Measurements from ENCODE around the gene WWTR1. TPM values are rescaled to one million over a fixed set of nuclear protein-coding genes. Genes with fewer than 3 reads are reported as not detected.

The WWTR1 gene
- total and polyA plus RNA-seq, 2 of the 4 experiments (the other 2 are of a cell fraction), result 38.9 to 65.3 TPM

- in situ Hi-C loops (cut with MboI; ENCODE audit: low sequenced_read_pairs) (no loop called here), dilution Hi-C loops (cut with HindIII; ENCODE audit: low sequenced_read_pairs, unreplicated experiment) (loop anchor here (25.0 kb wide), 1 partner anchor 222 kb away; no protein-coding TSS in a partner anchor), intact Hi-C loops (cut with micrococcal nuclease) (no loop called here)
- WGBS, 2 experiments (ENCODE audit: extremely low coverage in 2 of 2, insufficient read length in 1 of 2), result no CpG with 5 or more reads among the region's 2 CpGs
- DNase-seq (no peak), ATAC-seq (ENCODE audit: low read depth) (no peak)
- Histone ChIP-seq H4K5ac (ENCODE audit: low read depth, low read length) (no peak overlapping the region), H2BK5ac (ENCODE audit: low read depth, low read length, poor library complexity, severe bottlenecking) (no peak overlapping the region), H3K9ac (ENCODE audit: low read depth, low read length) (no peak overlapping the region), H2AFZ (replicated peaks; ENCODE audit: low read length, poor library complexity) (no peak overlapping the region), H2BK120ac (ENCODE audit: low read depth, low read length) (no peak overlapping the region), H3K14ac (replicated peaks; ENCODE audit: low read depth, low read length) (no peak overlapping the region), H3K9me3 (ENCODE audit: control insufficient read depth, insufficient read depth, low read length) (no peaks in the 10 kb centered on the region), H4K91ac (ENCODE audit: insufficient read depth, low read depth, low read length) (no peak overlapping the region), H3K4me2 (ENCODE audit: low read depth, low read length) (no peak overlapping the region), H3K23ac (ENCODE audit: low read depth, low read length) (no peak overlapping the region), H3K27me3 (ENCODE audit: control insufficient read depth, insufficient read depth, low read length) (no peaks in the 10 kb centered on the region), H3K79me1 (ENCODE audit: low read depth in 1 of 2, low read length in 2 of 2) (peaks cover 3 to 4% of the 10 kb centered on the region in 2 experiments; a peak in 2 of 4 replicates), H3K9me1 (ENCODE audit: insufficient read depth, low read length) (0 out of 2 replicates have a peak, but pooled peaks cover 3% of the 10 kb centered on the region), H4K8ac (ENCODE audit: low read depth in 2 of 2, low read length in 2 of 2) (no peak overlapping the region), H3K36me3 (ENCODE audit: control insufficient read depth, insufficient read depth, low read length) (peaks cover 10% of the 10 kb centered on the region), H3K4ac (ENCODE audit: low read depth, low read length) (no peak overlapping the region), H3K18ac (ENCODE audit: low read depth, low read length) (no peak overlapping the region), H2AK9ac (replicated peaks; ENCODE audit: low read depth, low read length, poor library complexity) (no peak overlapping the region), H3K4me3 (ENCODE audit: insufficient read depth, low read depth, low read length) (no peak overlapping the region), H3K56ac (ENCODE audit: extremely low read depth, insufficient read depth, low read length) (no peak overlapping the region), H4K20me1 (ENCODE audit: insufficient read depth, low read length) (no peaks in the 10 kb centered on the region), H2BK20ac (ENCODE audit: low read depth, low read length) (no peak overlapping the region), H2BK15ac (ENCODE audit: low read depth, low read length) (no peak overlapping the region), H3K27ac (ENCODE audit: insufficient read depth, low read length) (no peak overlapping the region), H3K4me1 (ENCODE audit: control insufficient read depth, insufficient read depth, low read length) (no peaks in the 10 kb centered on the region), H2AK5ac (ENCODE audit: low read depth, low read length) (no peak overlapping the region)
- ChIA-PET CTCF (no interaction called here), POLR2A (ENCODE audit: unreplicated experiment) (no interaction called here)
- BruUV-seq (replicated peaks), result no TSS peak
- TF ChIP-seq MAFK (IDR thresholded peaks at IDR 0.05; ENCODE audit: low read depth, low read length) (peak; percentile 66), CHD1 (IDR thresholded peaks at IDR 0.05; ENCODE audit: low read depth, low read length) (no peak)
These were observed 142.6 kb downstream of the WWTR1 start for GRCh38 chr3:149515249-149515648.

Measured in IMR-90 (cell line).